GM21360 (cell line): ENCODE data around the gene CTSW.

Experiments
- ATAC-seq: cut with Tn5 transposase; IDR thresholded peaks from one replicate; pipeline ENCODE4 v1.9.1; 2021; ENCODE audit warnings: mild to moderate bottlenecking, moderate library complexity; ENCODE audit not compliant: unreplicated experiment

The CTSW gene

DNA sequence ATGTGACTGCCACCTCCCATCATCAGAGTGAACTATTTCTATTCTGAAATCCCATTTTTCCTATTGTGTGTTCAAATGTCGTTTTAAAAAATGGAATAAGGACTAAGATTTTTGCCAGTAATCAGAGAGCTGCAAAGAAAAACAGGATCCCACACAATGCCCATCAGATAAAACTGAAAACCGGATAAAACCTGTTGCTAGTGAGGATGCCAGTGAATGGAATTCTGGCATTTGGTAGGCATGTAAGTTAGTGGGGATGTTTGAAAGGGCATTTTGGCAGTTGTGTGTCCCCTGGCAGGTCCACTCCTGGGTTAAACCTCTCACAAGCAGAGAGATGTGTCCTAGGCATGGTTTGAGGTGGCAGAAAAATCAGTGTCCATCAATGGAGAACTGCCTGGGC, 45.8 kb downstream of the CTSW start:
- no peak for ATAC-seq

DNA sequence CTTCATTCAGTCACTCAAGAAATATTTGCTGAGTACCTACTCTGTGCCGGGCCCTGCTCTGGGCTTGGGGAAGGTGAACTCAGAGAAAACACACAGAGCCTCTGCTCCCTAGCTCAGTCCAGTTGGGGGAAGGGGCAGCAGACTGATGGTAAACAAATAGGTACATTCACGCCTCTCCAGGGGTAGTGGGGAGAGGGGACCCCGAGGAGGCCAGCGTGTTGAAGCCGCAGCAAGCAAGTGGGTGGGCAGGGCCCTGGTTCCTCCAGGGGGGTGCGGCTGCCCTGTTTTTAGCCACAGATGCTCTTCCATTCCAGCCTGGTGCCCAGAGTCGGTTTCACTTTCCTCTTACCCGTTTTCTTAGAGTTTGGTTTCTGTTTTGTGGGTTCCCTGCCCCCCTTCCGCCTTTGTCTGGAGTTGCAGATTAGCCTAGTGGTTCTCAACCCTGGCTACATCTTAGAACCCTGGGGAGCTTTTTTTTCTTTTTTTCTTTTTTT, 48.3 kb downstream of the CTSW start:
- no peak for ATAC-seq

DNA sequence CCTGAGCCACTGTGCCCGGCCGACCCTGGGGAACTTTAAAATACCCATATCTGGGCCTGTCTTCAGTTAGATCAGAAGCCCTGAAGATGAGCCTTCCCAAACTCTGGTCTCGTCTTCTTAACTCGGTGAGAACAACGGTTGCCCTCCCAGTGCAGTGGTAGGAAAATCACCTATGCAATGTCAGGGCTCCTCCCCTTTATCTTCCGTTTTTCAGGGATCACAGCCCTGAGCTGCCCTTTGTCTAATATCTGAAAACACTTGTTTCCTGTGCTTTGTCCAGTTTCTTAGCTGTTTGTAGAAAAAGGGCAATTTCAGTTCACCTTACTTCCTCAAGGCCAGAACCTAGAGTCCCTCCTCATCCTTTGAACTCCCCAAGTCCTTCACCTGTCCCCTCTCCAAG, 49.0 kb downstream of the CTSW start:
- no peak for ATAC-seq

DNA sequence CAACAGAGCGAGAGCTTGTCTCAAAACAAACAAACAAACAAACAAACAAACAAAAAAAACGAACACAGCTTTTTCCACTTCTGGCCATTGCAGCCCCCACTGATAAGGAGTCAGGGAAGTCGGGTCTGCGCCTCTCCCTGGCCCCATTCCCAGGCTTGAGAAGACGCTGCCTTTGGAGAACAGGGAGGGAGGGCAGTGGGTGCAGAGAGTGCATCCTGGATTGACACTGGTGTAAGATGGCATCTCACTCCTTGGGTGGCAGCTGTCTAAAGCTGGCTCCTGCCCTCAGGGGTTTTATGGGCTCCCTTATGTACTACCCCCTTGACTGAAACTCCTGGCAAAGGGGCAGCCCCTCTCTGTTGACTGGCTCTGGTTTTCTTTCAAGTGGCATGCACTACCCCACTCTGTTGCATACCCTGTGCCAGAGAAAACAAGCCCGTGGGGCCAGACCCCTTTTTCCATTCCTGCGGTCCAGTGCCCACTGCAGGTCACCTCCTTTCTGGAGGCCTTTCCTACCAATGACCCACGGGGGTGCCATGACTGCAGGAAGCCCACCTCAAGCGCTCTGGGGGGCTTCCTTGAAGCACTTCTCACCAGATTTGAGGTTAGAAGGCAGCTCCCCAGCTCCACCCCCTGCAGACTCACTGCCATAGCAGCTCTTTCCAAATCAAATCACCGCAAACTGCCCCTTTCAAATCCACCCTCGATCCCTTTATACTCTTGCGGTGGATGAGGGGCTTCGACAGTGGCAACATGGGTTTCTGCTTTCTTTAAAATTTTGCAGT, 52.3 kb downstream of the CTSW start:
- no peak for ATAC-seq

DNA sequence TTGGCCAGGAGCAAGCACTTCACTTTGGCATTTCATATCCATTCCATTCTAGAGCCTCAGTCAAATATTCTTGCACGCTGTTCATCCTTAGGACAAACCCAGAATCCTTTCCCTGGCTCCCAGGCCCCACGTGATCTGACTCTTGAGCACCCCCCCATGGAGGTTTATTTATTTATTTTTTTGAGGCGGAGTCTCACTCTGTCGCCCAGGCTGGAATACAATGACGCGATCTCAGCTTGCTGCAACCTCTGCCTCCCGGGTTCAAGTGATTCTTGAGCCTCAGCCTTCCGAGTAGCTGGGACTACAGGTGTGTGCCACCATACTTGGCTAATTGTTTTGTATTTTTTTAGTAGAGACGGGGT, 52.9 kb downstream of the CTSW start:
- ATAC-seq = no peak
